Omental fat pad (tissue), 4 donors: Measurements from ENCODE around the gene PPIP5K1. TPM values are rescaled to one million over a fixed set of nuclear protein-coding genes. Genes with fewer than 3 reads are reported as not detected.
A peak's percentile ranks its signal among the peaks of the same experiment; 100 is the strongest.

Experiments used
- ATAC-seq: fragments of 150-250 bp; one replicate; pipeline ENCODE4 v1.9.1; 2016; ENCODE audit warnings: mild to moderate bottlenecking, moderate library complexity; ENCODE audit not compliant: low FRiP score
- DNase-seq: peaks from one replicate; pipeline ENCODE4 v3.0.0-alpha.2; 2019; ENCODE audit warnings: low spot score
- total RNA-seq, 4 donors: library from RNA; depleted of rRNA; stranded (reverse); fragments of >200 nt; gene quantifications; one replicate each; pipeline ENCODE4 v1.1.0, GENCODE V29; 2016
- TF ChIP-seq, protein P1 (sequence below), 3 donors: fragments of 450-650 bp; IDR thresholded peaks; one replicate each; pipeline ENCODE4 v1.5.1; 2016 to 2017; ENCODE audit warnings: antibody characterized with exemption in 3 of 3, mild to moderate bottlenecking in 3 of 3, moderate library complexity in 2 of 3

The PPIP5K1 gene
- total RNA-seq, 4 donors from 2014 or later: 18.2 to 46.8 (median 24.7) TPM

DNA sequence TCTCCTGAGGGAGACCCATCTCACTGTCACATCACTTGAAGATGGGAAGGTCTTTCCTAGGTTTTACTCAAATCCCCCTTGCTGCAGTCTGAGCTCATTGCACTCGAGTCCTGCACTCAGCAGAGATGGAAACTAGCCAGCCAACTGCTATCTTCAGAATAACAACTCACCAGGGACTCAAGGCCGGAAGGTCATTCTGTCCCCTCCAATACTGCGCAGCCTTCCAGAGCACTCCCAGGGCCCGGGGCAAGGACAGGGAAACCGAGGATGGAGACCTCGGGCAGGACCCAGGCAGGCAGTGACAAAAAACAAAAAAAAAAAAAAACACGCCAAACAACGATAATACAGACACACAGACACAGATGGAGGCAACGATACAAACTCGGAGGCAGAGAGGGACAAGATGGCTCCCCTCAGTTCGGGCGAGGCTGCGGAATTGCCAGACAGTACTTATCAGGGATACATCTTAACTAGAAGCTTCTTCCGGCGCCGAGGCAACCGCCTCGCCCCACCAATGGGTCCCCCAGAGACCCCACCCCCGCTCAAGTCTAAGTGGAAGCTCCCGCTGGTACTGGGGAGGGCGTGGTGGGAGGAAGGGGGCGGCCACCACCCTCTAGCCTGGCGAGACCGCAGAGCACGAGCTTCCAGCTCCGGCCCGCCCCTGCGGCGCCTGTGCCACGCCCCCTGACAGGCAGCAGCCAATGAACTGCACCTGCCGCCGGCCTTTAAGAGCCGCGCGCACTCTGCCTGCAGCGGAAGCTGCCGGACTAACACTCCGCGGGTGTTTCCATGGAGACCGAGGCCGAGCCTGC is 79.6 kb downstream of the PPIP5K1 start:
- DNase-seq: peak; percentile 93
- ATAC-seq: peak; percentile 99
- TF ChIP-seq, protein P1, sequence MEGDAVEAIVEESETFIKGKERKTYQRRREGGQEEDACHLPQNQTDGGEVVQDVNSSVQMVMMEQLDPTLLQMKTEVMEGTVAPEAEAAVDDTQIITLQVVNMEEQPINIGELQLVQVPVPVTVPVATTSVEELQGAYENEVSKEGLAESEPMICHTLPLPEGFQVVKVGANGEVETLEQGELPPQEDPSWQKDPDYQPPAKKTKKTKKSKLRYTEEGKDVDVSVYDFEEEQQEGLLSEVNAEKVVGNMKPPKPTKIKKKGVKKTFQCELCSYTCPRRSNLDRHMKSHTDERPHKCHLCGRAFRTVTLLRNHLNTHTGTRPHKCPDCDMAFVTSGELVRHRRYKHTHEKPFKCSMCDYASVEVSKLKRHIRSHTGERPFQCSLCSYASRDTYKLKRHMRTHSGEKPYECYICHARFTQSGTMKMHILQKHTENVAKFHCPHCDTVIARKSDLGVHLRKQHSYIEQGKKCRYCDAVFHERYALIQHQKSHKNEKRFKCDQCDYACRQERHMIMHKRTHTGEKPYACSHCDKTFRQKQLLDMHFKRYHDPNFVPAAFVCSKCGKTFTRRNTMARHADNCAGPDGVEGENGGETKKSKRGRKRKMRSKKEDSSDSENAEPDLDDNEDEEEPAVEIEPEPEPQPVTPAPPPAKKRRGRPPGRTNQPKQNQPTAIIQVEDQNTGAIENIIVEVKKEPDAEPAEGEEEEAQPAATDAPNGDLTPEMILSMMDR (IDR thresholded peaks at IDR 0.05): no peak

DNA sequence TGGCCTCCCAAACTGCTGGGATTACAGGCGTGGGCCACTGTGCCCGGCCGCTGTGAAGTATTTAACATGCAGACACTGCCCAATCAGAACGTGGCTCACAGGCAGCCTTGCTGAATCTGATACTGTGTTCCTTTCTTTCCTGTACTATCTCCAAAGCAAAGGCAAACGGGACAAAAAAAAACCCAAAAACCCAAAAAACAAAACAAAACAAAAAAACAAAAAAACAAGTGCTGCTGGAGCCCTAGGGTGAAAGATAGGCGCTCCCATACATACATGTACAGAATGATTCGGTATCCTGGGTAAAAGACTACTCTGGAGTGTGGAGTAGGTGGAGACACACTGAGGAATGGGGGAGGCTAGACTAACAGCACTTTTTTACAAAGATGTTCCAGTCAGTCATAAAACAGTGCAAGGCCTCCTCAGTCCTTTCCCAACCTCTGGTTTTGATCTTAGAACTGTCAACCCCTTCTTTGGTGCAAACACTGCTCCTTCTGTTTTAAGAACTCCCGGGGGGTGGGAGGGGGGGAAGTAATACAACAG is 80.3 kb downstream of the PPIP5K1 start:
- no peak for DNase-seq
- TF ChIP-seq, protein P1 (IDR thresholded peaks at IDR 0.05): no peak
- ATAC-seq: no peak

DNA sequence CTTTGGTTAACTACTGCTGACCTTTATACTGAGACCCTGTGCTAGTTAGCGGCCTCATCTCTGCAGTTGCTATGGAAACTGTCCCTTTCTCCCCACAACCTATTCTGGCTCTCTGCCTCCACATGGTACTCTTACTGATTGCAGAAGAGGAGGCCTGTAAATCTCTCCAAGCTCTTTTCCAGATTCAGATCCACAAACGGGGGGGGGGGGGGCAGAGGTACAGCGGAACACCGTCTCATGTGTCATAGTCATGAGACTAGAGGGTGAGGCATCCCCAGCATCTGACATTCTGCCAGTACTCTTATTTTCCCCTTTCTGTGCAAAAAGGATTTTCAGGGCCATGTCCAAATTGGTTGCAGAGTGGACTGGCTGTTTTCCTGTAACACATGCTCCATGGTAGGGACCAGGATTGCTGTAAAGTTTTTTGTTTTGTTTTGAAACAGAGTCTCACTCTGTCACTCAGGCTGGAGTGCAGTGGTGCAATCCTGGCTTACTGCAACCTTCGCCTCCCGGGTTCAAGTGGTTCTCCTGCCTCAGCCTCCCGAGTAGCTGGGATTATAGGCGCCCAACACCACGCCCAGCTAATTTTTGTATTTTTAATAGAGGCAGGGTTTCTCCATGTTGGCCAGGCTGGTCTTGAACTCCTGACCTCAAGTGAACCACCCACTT is 80.9 kb downstream of the PPIP5K1 start:
- no peak for DNase-seq
- TF ChIP-seq, protein P1 (IDR thresholded peaks at IDR 0.05): no peak
- no peak for ATAC-seq

- no peak for ATAC-seq
Measured at GRCh38 chr15:43508421-43508820, 81.6 kb downstream of the PPIP5K1 start.

GRCh38 chr15:43505738-43506137 is 84.3 kb downstream of the PPIP5K1 start:
- TF ChIP-seq, protein P1 (IDR thresholded peaks at IDR 0.05): no peak
- ATAC-seq (no peak), DNase-seq (no peak)

More at GRCh38 chr15:43508421-43508820, 81.6 kb downstream of the PPIP5K1 start:
- TF ChIP-seq, protein P1 (IDR thresholded peaks at IDR 0.05): no peak
- no peak for DNase-seq

- ATAC-seq: no peak
- no peak for DNase-seq
- TF ChIP-seq, protein P1 (IDR thresholded peaks at IDR 0.05): no peak
Measured at GRCh38 chr15:43499635-43500034, 90.4 kb downstream of the PPIP5K1 start.
